NOMO-1 treated with DMSO at 0.1 percent for 48 hours (cell line): ENCODE measurements around the gene CWC27.

Experiments used
- DNase-seq: peaks from one replicate; lab custom pipeline; 2025; ENCODE audit not compliant: unreplicated experiment; lab: John Stamatoyannopoulos, UW

The CWC27 gene

DNA sequence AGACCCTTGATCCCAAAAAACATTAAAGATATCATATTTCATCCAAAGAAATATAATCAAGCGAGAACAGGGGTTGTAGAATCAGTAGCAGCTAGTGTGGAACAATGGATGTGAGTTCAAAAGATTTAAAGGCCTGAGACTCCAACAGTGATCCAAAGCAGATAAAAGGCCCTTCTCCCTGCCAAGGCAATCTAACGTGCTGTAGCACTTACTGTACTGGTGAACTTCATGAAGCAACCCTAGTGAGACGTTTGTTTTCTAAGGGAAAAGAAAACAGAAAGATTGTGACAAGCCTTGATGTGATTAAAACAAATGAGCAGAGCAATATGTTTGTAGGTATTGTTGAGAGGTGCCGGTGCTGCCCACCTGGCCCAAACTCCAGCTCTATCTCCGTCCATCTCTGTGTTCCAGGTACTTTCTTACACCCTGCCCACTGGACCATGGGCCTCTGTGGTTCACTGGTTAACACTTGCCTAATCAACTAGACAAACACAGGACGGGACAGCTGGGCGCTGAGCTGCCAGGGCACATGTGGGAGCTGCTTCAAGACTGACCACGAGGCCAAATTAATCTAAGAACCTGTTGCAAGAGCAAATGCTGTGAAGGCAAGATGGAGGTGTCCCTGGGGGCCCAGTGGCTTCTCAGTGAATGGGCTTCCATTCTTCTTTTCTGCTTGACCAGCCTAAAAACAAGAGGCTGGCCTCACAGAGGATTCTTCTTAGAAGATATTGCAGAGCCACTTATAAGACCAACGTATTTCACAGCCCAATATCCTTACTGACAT lies 265.5 kb downstream of the CWC27 start:
- no peak for DNase-seq

- no peak for DNase-seq
Observed at GRCh38 chr5:65034813-65035209, 266.1 kb downstream of the CWC27 start.

GRCh38 chr5:65035211-65036206 lies 266.8 kb downstream of the CWC27 start:
- DNase-seq, result peak; percentile 82

DNA sequence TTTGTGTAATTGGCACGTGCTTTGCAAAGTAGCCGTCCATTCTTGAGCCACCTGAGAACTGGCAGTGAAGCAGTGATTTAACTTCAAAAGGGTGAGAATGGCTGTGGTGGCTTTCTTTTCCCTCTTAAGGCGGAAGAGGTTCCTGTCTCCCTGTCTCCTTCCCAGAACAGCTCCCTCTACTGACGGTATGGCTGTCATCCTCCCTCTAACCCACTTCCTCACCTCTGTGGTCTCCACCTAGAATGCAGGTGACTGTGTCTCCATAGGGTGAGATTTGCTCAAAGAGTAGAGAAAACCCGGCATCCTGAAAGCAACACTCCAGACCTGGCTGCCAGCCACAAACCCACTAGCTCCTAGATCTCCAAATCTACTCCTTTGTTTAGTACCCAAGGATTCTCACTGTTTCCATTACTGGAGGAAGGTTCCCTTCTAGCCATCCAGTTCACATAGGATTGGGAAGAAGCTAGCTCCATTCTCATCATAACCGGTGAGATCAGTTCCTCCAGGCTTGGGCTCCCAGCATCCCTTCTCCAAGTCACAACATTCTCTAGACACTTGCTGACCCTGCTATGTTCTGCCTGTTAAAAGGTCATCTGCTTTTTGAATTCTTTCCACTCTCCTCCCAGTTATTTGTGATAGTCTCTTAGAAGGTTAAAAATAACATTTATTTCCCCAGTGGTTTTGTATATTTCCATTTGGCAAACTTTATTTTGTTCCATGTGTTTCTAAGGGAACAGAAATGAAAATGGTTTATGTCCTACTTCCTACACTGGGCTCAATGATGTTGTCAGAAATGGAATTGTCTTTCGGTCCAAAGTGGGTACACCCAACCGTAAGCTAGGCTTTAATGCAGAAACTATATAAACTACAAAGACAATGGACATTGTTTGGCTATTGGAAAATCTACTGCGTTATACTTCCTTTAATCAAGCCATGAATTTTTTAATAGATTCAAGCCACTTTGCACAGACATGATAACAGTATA lies 269.4 kb downstream of the CWC27 start:
- DNase-seq, result no peak

GRCh38 chr5:65041296-65042158 lies 272.8 kb downstream of the CWC27 start:
- peak; percentile 50 for DNase-seq

DNA sequence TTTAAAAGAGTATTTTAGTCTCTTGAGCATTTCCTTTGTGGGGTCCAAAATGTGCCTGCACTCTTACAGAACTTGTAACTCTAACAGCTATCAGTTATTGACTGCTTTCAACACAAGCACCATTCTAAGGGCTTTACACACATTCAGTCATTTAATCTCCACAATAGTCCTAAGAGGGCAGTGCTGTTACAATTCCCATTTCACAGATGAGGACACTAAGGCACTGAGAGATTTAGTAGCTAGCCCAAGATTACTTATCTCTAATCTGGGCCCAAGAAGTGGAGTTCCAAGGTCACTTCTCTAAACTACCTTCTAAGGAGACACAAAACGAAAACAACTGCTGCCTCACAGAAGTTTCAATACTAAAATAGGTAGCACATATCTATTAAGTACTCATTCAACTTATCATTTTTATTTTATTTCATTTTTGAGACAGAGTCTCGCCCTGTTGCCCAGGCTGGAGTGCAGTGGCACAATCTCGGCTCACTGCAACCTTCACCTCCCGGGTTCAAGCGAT lies 275.2 kb downstream of the CWC27 start:
- DNase-seq, result no peak

GRCh38 chr5:65047225-65047624 lies 278.5 kb downstream of the CWC27 start:
- no peak for DNase-seq

DNA sequence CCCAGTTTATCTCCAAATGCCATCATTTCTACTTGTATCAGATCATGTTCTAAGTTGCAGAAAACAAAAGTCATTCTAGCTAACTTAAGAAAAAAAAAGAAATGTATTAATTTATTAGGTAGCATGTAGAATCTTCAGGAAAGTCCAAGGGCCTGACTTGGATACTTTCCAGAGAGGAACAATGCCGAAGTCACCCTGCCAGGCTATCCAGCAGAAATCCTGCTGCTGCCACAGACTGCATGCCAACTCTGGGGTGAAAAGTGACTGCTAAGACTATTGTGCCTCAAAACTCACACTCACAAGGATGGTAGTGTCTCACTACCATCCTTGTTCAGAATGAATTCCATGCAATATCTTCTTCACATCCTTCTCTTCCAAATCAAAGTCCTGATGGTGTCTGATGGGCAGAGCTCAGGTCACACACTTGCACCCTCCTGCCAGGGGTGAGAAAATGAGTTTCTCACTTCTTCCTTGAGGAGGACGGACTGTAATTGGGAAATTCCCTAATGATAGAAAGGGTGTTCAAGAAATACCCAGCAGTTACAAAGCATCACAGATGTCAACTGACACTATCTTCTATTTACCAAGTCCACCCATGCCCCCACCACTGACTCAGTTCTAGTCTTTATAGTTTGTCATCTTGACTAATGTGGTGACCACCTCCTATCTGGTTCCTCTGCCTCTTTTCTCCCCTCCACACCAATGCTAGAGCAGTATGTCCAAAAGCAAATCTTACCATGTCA lies 279.4 kb downstream of the CWC27 start:
- DNase-seq, result no peak

GRCh38 chr5:65050140-65050539 lies 281.4 kb downstream of the CWC27 start:
- DNase-seq, result no peak

GRCh38 chr5:65050826-65051498 lies 282.2 kb downstream of the CWC27 start:
- no peak for DNase-seq

DNA sequence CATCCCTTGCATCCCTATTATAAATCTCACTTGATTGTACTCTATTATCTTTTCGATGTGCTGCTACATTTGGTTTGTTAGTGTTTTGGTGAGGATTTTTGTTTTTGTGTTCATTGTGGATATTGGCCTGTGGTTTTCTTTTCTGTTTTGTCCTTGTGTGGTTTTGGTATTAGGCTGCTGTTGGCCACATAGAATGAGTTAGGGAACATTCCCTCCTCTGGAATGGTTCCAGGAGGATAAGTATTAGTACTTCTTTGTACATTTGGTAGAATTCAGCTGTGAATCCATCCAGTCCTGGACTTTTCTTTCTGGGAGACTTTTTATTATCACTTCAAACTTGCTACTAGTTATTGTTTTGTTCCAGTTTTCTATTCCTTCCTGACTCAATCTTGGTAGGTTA lies 287.2 kb downstream of the CWC27 start:
- DNase-seq, result no peak

DNA sequence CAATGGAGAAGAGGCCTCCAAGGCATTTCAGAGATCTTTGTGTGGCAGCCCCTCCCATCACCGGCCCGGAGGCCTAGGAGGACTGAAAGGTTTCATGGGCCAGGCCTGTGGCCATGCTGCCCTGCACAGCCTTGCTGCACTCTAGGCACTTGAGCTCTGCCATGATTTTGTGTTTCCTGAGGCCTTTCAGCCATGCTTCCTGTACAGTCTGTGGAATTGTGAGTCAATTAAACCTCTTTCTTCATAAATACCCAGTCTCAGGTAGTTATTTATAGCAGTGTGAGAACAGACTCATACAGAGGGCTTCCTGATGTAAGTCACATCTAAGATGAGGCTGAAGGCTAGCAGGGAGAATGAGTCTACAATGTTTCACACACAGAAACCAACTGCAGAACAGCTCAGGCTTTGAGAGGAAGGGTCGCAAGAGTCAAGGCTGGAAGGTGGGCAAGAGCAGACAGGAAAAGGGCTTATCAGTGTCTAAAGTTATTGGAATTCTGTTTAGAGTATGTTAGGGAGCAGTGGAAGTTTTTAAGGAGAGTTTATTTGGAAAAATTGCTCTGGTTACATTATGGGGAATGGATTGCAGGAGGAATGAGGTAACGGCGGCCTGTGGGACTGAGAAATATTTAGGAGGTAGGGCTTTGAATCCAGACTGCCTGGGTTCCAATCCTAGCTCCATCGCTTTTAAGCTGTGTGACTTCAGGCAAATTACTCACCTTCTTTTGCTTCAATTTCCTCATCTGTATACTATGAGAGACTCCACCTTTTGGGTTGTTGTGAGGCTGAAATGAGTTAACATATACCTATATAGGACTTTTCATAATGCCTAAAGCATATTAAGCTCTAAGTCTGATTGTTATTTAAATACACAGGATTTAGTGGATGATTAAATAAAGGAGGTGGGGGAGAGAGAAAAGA lies 291.2 kb downstream of the CWC27 start:
- DNase-seq, result no peak

DNA sequence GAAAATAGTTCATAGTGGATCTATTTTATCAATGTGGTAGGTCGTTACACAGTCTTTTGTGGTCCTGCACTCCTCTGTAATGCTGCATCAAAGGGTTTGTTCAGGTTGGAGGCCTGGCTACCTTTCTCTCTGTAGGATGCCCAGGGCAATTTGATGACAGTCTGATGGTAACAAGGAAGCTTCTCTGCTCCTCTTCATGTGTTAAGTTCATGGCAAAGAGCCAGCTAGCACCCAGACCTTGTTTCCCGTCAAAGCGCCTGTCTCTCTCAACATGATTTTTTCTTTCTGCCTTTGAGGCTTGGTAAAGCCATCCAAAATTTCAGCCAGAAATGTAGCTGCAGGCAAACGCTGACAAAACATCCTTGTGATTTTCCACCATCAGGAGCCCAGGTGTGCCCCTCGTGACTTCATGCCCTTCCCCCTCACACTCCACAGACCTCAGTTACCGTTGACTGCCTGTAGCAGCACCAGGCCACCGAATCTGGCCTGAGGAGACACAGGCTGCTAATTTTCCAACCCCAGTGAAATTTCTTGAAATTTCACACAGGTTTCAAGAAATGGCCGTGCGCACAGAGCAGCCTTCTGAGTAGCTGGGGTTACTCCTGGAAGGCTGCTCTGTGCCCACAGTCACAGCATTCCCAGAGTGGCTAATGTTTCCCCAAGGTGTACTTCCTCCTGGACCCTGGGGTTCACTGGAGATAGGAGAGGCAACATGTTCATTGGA lies 292.7 kb downstream of the CWC27 start:
- DNase-seq, result no peak

DNA sequence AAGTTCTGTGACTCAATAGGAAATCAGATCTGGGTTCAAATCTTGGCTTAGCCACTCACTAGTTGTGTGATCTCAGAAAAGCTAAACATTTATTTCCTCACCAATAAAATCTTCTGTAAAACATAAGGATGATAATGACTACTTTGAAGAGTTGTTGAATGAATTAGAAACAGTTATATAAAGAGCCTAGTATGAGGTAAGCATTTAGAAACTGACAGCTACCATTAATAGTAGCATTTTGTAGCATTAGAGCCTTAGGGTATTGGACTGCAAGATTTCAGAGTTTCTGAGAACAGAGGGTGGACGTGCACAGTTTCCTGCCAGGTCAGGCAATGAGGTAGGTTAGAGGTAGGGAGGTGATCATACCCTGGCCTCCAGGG lies 293.2 kb downstream of the CWC27 start:
- DNase-seq, result no peak

DNA sequence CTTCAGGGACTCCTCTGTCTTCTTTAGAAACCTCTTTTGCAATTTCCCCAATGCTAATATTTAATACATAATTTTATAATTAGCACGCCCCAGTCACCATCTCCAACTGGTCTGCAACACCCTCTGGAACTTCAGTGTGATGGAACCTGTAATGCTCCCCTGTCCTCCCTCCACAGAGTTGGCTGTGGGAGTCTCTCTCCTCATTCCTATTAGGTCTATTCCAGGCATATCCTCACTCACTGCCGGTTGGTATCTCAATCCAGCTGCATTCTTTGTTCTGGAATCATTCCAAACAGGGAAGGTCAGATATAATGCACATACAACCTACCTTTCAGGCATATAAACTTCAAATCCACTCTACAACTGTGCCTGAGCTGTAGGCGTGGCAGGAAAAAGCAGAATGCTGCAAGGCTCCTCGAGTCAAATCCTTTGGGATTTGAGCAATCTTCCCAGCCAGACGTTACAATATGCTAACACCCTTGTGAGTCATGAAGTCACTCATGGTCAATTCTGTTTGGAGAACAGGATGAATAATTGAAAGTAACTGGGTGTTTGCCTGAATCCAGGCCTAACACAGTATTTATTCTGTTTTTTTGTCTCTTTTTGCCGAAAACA lies 293.8 kb downstream of the CWC27 start:
- no peak for DNase-seq

DNA sequence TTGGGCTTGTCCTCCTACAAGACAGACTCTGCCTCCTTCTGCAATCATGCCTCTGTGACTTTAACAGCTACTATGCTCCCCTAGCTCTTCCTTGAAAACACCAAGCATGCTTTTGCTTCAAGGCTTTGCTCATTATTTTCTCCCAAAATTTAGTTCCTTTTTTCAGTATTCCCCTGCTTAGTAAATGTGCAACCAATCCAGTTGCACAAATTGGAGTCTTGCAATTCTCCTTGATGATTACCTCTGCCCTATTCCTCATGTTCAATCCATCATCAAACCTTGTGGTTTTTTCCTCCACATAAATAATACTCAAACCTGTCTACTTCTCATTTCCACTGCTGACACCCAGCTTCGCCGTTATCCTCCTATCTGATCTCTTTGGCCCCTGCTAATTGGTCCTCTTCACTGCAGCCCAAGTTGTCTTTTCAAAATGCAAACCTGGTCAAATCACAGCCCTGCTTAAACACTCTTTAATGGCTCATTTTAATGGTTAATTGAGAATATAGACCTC lies 296.3 kb downstream of the CWC27 start:
- DNase-seq, result no peak
